Lower leg skin (tissue), 3 donors: ENCODE results near the gene AKAP6.

Experiments
- POLR2A ChIP-seq, 2 donors: fragments of 450-650 bp; IDR thresholded peaks; one replicate each; pipeline ENCODE4 v1.6.1; 2016 to 2017; ENCODE audit warnings: antibody characterized with exemption in 2 of 2, mild to moderate bottlenecking in 1 of 2, moderate library complexity in 1 of 2
- TF ChIP-seq, protein P1 (sequence below), 3 donors: fragments of 450-650 bp; IDR thresholded peaks; one replicate each; pipeline ENCODE4 v1.5.1; 2016; ENCODE audit warnings: antibody characterized with exemption in 3 of 3, mild to moderate bottlenecking in 3 of 3, moderate library complexity in 2 of 3

- TF ChIP-seq, protein P1, sequence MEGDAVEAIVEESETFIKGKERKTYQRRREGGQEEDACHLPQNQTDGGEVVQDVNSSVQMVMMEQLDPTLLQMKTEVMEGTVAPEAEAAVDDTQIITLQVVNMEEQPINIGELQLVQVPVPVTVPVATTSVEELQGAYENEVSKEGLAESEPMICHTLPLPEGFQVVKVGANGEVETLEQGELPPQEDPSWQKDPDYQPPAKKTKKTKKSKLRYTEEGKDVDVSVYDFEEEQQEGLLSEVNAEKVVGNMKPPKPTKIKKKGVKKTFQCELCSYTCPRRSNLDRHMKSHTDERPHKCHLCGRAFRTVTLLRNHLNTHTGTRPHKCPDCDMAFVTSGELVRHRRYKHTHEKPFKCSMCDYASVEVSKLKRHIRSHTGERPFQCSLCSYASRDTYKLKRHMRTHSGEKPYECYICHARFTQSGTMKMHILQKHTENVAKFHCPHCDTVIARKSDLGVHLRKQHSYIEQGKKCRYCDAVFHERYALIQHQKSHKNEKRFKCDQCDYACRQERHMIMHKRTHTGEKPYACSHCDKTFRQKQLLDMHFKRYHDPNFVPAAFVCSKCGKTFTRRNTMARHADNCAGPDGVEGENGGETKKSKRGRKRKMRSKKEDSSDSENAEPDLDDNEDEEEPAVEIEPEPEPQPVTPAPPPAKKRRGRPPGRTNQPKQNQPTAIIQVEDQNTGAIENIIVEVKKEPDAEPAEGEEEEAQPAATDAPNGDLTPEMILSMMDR (IDR thresholded peaks at IDR 0.05) = no peak
- no peak for TF ChIP-seq POLR2A (IDR thresholded peaks at IDR 0.05)
These were observed 441.3 kb downstream of the AKAP6 start for GRCh38 chr14:32770422-32770821.
